AG08395 (cell line): ENCODE results near the gene ACP4.
A peak's percentile ranks its signal among the peaks of the same experiment; 100 is the strongest.

Source experiments
- DNase-seq: peaks from one replicate; pipeline ENCODE4 v3.0.0; 2012; ENCODE audit warnings: mixed read lengths, low spot score

Gene ACP4

GRCh38 chr19:50822661-50823208 is 32.5 kb downstream of the ACP4 start:
- DNase-seq, result no peak

- no peak for DNase-seq
Measured at GRCh38 chr19:50823389-50824042, 33.3 kb downstream of the ACP4 start, which contains the start of gene KLK1. KLK1 (minus strand) TSS chr19:50823787; CDS start chr19:50823748, 39 bp downstream.

- DNase-seq, result no peak
Measured at GRCh38 chr19:50826492-50827240, 36.5 kb downstream of the ACP4 start.

- no peak for DNase-seq
Measured at GRCh38 chr19:50827476-50827875, 37.3 kb downstream of the ACP4 start.

GRCh38 chr19:50829801-50830200 is 39.6 kb downstream of the ACP4 start:
- no peak for DNase-seq

GRCh38 chr19:50830266-50831025 is 40.2 kb downstream of the ACP4 start:
- DNase-seq, result no peak

- no peak for DNase-seq
Measured at GRCh38 chr19:50831026-50831396, 40.8 kb downstream of the ACP4 start.

- no peak for DNase-seq
Measured at GRCh38 chr19:50832666-50833065, 42.5 kb downstream of the ACP4 start.

GRCh38 chr19:50833117-50833801 is 43.0 kb downstream of the ACP4 start, which contains the start of gene KLK15:
KLK15 (minus strand) TSS chr19:50833574; CDS start chr19:50831492, 2,082 bp downstream.
- no peak for DNase-seq

- DNase-seq, result no peak
Measured at GRCh38 chr19:50833802-50834167, 43.6 kb downstream of the ACP4 start.

- no peak for DNase-seq
Measured at GRCh38 chr19:50835103-50835784, 45.0 kb downstream of the ACP4 start.

GRCh38 chr19:50835785-50836542 is 45.7 kb downstream of the ACP4 start:
- DNase-seq, result peak; percentile 76

GRCh38 chr19:50836543-50837195 is 46.5 kb downstream of the ACP4 start:
- DNase-seq, result no peak

- DNase-seq, result no peak
Measured at GRCh38 chr19:50837300-50837699, 47.1 kb downstream of the ACP4 start.

- DNase-seq, result no peak
Measured at GRCh38 chr19:50838239-50838638, 48.0 kb downstream of the ACP4 start.

GRCh38 chr19:50839712-50840655 is 49.8 kb downstream of the ACP4 start:
- no peak for DNase-seq

GRCh38 chr19:50842130-50842529 is 51.9 kb downstream of the ACP4 start:
- no peak for DNase-seq

GRCh38 chr19:50843205-50843604 is 53.0 kb downstream of the ACP4 start:
- DNase-seq, result no peak

- DNase-seq, result no peak
Measured at GRCh38 chr19:50843701-50844221, 53.5 kb downstream of the ACP4 start.
